HS-5 (cell line): Measurements from ENCODE around the gene EPB41L5.
A peak's percentile ranks its signal among the peaks of the same experiment; 100 is the strongest.
"Not testable (repeated sequence)": the region's sequence is repeated elsewhere in the genome, so short reads cannot be mapped to it uniquely, and the experiment has no call there.

Source experiments
- DNase-seq: peaks from one replicate; pipeline ENCODE4 v3.0.0-alpha.2; 2012; ENCODE audit warnings: low read depth

The EPB41L5 gene

DNA sequence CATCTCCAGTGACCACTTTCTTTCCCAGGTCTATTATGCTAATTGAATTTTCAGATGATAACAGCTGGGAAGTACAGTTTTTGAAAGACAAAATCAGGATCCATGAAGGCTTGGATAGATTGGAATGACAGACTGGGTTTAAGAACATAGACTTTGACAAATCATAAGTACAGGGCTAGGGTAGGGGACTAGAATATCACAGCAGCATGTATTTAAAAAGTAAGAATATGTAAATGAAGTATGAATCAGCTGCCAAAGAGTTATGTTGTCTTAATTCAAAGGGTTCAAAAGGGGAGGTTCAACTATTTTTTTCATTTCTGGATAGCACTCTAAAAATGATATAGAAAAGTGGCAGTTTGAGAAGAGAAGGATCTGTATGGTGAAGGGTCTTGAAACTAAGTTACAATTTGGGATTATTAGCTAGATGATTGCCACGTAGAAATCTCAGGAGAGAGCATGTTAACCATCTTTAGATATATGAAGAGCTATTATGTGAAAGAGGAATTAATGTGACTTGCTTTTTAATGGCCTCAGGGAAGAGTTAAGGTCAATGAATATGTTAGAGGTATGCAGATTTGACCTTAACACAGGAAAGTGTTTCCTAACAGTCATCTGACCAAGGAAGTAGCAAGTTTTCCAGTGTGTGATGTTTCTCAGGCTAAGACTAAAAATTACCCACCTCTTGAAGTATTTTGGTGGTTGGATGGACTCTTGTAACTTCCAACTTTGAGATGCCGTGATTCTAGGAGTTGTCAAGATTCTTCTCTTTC lies 128.6 kb downstream of the EPB41L5 start:
- no peak for DNase-seq

DNA sequence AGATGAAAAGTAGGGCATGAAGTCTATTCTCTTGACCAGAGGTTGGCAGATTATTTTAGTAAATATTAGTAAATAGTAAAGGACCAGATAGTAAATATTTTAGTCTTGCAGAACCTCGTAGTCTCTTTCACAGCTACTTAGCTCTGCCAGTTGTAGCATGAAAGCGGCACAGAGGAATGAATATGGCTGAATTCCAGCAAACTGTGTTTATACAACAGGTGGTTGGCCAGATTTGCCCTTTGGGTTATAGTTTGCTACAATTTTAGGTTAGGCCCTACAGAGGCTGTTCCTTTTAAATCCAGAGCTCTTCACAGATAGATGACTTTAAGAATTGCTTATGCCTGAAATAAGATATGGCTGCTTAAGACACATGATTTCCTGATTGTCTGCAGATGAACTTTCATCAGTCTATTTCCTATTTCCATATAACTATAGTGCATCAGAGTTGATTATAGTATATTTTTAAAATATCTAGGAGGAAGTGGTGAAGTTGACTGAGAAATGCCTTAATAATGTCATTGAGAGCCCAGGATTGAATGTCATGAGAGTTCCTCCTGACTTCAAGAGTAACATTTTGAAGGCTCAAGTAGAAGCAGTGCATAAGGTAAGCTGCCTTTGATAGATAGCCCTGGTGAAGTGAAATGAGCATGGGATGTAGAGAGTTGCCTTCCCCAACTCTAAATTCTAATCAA lies 129.8 kb downstream of the EPB41L5 start:
- DNase-seq = no peak

DNA sequence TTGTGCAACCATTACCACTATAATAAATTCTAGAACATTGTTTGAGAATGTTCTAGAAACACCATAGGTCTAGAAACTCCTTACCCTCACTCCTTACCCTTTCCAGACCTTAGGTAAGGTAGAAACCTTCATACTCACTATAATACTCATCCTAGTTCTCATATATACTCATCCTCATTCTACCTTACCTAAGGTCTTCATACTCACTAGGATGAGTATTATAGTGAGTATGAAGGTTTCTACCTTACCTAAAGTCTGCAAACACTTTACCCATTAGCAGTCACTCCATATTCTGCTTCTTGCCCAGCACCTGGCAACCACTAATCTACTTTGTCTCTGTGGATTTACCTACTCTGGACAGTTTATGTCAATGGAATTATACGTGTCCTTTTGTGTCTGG lies 135.4 kb downstream of the EPB41L5 start:
- no peak for DNase-seq

DNA sequence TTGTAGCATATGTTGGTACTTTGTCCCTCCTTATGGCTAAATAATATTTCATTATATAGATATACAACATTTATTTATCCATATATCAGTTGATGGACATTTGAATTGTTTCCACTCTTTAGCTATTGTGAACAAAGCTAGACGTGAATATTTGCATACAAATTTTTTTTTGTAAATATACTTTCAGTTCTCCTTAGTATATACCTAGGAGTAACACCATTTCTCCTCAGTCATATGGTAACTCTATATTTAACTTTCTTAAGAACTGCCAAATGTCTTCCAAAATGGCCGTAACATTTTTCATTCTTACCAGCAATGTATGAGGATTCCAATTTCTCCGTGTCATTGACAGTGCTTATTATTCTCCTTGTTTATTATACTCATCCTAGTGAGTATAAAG lies 135.8 kb downstream of the EPB41L5 start:
- no peak for DNase-seq

DNA sequence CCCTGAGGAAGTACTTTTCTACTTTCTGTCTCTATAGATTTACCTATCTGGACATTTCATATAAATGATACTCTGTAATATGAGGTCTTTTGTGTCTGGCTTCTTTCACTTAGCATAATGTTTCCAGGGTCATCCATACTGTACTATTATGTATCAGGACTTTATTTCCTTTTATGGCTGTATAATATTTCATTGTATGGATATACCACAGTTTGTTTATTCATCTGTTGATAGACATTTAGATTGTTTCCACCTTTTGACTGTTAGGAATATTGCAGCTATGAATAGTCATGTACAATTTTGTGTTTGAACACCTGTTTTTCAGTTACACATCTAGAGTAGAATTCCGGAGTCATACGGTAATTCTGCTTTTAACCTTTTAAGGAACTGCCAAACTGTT lies 136.5 kb downstream of the EPB41L5 start:
- no peak for DNase-seq

DNA sequence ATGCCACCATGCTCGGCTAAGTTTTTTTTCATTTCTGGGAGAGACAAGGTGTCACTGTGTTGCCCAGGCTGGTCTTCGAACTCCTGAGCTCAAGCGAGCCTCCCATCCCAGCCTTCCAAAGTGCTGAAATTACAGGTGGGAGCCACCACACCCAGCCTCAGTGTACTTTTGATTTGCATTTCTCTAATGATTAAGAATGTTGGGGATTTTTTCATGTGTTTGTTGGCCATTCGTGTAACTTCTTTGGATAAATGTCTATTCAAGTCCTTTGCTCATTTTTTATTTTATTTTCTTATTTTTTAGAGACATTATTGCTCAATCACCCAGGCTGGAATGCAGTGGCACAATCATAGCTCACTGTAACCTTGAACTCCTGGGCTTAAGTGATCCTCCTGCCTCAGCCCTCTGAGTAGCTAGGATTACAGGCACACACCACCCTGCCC lies 137.2 kb downstream of the EPB41L5 start:
- no peak for DNase-seq

GRCh38 chr2:120155308-120155707 lies 142.4 kb downstream of the EPB41L5 start:
- DNase-seq = no peak

GRCh38 chr2:120158658-120159057 lies 145.8 kb downstream of the EPB41L5 start:
- not testable (repeated sequence) for DNase-seq

DNA sequence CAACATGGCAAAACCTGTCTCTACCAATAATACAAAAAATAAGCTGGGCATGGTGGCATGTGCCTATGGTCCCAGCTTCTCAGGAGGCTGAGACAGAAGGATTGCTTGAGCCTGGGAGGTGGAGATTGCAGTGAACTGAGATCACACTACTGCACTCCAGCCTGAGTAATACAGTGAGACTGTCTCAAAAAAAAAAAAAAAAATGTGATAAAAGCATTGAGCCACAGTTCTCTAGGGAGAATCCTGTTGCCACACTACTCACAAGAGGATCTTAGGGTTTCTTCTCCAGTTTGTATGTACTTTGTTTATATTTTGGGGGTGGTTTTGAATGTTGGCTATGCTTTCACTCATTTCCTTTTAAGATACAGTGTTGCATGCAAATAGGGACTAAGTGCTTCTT lies 148.3 kb downstream of the EPB41L5 start:
- no peak for DNase-seq

- DNase-seq = no peak
Observed at GRCh38 chr2:120162716-120163115, 149.8 kb downstream of the EPB41L5 start.

GRCh38 chr2:120167272-120167671 lies 154.4 kb downstream of the EPB41L5 start:
- no peak for DNase-seq

- DNase-seq = no peak
Observed at GRCh38 chr2:120169020-120169419, 156.1 kb downstream of the EPB41L5 start.

GRCh38 chr2:120174963-120175581 lies 162.2 kb downstream of the EPB41L5 start:
- peak; percentile 53 for DNase-seq

DNA sequence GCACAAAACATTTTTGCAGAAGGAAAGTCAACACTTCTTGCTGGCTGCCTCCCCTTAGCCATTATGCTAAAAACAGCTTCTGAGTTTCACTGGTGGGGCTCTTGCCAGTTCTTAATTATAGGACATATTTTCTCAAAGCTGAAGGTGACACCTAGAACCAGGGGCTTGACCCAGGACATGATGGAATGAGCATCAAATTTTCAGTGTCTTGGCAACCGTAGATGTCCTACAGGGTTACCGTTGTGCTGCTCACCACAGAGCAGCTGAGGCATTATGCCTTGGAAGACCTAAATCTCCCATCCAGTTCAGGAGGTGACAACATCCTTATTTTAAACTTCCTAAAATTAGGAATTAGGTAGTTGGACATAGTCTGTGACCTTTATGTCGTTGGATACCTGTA lies 163.6 kb downstream of the EPB41L5 start:
- DNase-seq = no peak

- no peak for DNase-seq
Observed at GRCh38 chr2:120177001-120177621, 164.2 kb downstream of the EPB41L5 start.

DNA sequence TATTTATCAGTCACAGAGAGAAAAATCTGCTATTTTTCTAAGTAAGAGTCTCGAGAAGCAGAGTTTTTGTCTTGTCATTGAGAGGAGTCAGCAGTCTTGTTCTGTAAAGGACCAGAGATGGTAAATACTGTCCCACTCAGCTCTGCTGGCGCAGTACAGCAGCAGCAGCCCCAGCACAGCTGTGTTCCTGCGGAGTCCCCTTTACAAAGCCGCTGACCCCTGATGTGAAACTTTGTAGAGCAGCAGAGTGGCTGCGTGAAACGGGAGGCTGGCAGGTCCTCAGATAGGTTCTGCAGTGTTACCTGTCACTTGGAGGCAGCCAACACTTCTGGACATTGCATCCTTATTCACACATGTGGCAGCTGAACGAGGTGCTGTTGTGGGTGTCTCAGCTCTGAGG lies 165.1 kb downstream of the EPB41L5 start:
- no peak for DNase-seq

DNA sequence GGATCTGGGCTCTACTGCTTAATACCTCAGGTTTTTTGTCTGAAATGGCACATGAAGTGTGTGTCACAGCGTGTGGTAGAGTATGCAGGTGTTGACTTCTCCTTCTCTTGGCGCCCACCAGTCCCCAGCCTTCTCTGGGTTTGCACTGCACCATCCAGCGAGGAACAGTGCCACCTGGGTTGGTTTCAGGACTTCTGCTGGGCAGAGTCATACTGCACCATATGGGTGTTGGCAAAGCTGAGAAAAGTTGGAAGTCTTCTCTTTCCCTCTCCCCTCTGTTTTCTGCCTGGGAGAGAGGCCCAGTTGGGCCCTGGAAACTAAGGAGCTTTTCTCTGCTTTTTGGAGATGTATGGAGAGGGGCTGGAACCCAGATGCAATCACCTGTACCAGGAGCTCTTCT lies 166.5 kb downstream of the EPB41L5 start:
- no peak for DNase-seq

- no peak for DNase-seq
Observed at GRCh38 chr2:120180066-120180465, 167.2 kb downstream of the EPB41L5 start.

DNA sequence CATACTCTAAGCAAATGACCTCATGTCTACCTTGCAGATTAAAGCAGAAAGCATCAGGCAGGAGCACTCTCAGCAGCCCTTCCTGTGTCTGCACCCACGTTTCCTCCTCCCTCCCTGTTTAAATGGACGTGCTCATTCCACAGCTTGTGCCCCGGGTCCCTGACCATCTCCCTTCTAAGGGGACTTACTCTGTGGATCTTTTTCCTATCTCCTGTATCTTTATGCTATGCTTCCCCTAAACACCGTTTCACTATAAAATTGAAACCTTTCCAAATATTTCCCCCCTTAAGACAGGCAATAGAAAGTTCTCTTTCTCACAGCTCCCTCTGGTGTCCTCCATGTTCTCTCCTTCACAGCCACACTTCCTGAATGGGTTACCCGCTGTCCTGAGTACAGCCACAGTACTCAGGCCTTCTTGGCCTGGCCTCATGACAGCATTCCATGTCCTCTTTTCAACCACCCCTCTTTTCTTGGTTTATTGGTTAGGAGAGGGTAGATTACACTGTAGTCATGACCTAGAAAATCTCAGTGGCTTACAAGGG lies 169.2 kb downstream of the EPB41L5 start:
- DNase-seq = no peak

DNA sequence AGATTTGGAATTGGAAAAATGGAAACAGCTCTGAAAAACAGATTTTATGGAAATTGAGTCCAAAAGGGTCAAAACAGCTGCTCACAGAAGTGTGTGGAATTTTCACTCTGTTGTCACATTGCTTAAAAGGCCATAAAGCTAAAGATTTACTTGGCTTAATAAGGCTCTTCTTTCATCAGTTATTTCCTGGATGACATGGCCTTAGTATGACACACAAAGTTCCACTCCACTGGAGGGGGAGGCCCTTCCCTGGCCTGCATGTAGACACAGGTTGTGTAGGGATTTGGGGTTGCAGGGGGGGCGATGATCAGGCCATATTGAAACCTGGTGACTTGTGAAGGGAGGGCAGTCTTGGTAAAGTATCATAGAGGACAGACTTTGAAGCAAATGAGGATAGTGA lies 176.3 kb downstream of the EPB41L5 start:
- DNase-seq = no peak

GRCh38 chr2:120192280-120192679 lies 179.4 kb downstream of the EPB41L5 start:
- DNase-seq = no peak

DNA sequence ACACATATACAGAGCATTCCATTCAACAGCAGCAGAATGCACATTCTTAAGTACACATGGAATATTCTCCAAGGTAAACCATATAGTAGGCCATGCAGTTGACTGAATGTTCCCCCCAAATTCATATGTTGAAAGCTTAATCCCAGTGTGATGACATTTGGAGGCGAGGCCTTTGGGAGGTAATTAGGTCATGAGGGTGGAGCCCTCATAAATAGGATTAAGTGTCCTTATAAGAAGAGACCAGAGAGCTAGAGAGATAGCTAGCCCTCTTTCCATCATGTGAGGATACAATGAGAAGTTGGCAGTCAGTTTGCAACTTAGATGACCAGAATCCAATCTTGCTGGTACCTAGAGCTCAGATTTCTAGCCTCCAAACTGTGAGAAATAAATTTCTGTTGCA lies 182.7 kb downstream of the EPB41L5 start:
- DNase-seq = no peak
